Aorta (tissue), 5 donors: ENCODE results near the gene FHIT. TPM values are rescaled to one million over a fixed set of nuclear protein-coding genes. Genes with fewer than 3 reads are reported as not detected.

Experiments
- ATAC-seq: fragments of 200-7000 bp; cut with Tn5 transposase; one replicate; pipeline ENCODE4 v1.9.1; 2022; ENCODE audit warnings: moderate library complexity; ENCODE audit not compliant: low FRiP score
- DNase-seq, 2 donors: peaks; one replicate each; pipeline ENCODE4 v3.0.0-alpha.2; 2020
- H3K27ac ChIP-seq, 2 donors: one replicate each; pipeline ENCODE4 v1.5.1; 2013; ENCODE audit warnings: low read length in 2 of 2, mild to moderate bottlenecking in 2 of 2, moderate library complexity in 2 of 2, control low read depth in 1 of 2, inconsistent platforms in 1 of 2, low read depth in 1 of 2
- H3K27me3 ChIP-seq, 2 donors: one replicate each; pipeline ENCODE4 v1.6.1; 2013; ENCODE audit warnings: control low read depth in 1 of 2, low read length in 1 of 2, mild to moderate bottlenecking in 1 of 2, moderate library complexity in 1 of 2; ENCODE audit not compliant: insufficient read depth in 2 of 2, control insufficient read depth in 1 of 2
- H3K36me3 ChIP-seq, 2 donors: one replicate each; pipeline ENCODE4 v1.6.1; 2013; ENCODE audit warnings: control low read depth in 1 of 2, low read length in 1 of 2, mild to moderate bottlenecking in 1 of 2; ENCODE audit not compliant: insufficient read depth in 2 of 2, control insufficient read depth in 1 of 2
- H3K4me1 ChIP-seq, 2 donors: one replicate each; pipeline ENCODE4 v1.6.1; 2013; ENCODE audit warnings: low read length in 2 of 2, control low read depth in 1 of 2, mild to moderate bottlenecking in 1 of 2, moderate library complexity in 1 of 2; ENCODE audit not compliant: insufficient read depth in 2 of 2, control insufficient read depth in 1 of 2
- H3K4me3 ChIP-seq, 2 donors: one replicate each; pipeline ENCODE4 v1.5.1; 2013; ENCODE audit warnings: low read length in 2 of 2, control low read depth in 1 of 2, mild to moderate bottlenecking in 1 of 2
- H3K9me3 ChIP-seq: one replicate; pipeline ENCODE4 v1.6.1; 2013; ENCODE audit warnings: mild to moderate bottlenecking, low read length; ENCODE audit not compliant: control insufficient read depth
- WGBS, 2 donors: extraction: QIAGEN DNeasy Blood & Tissue Kit; methylation state at CpG; one replicate each; pipeline ENCODE4 v1.1.7; 2013; 5-methylcytosine and 5-hydroxymethylcytosine counted together
- intact Hi-C, 2 donors: fragments of 100-400 bp; cut with DNase I; formaldehyde crosslinking; loops; one replicate each; pipeline versions ENCODE4 v1.14.2 to v1.15.0; 2022
- polyA plus RNA-seq, 2 donors: library from polyadenylated mRNA; stranded (reverse); fragments of 200-250 nt; gene quantifications; one replicate each; pipeline ENCODE4 v1.2.3, GENCODE V29; 2013
- total RNA-seq, 2 donors: library from RNA; stranded (reverse); fragmentation: NEBNext Ultra II Directional; extraction: Animal tissue kit (Norgen Biotek cat#: 25700); gene quantifications; one replicate each; pipeline ENCODE4 v1.2.1, GENCODE V29; 2021
- donor health status: healthy with polysubstance abuse.
- donor health status: Bipolar disorder and iron deficiency.
- donor health status: DM: no; HTN: no; CAD: no.
- donor health status: DM: no; HTN: no; CAD: no.
- donor health status: DM: yes; HTN: yes; CAD: no.

Gene FHIT
- total and polyA plus RNA-seq, 4 donors: 1.1 to 9.2 (median 3.0) TPM

- no peak overlapping the region for H3K4me3 ChIP-seq
- H3K36me3 ChIP-seq: no peaks in the 10 kb centered on the region
- H3K27ac ChIP-seq: no peak overlapping the region
- no peak for ATAC-seq
- 75 to 83% methylated on average over 4 of the region's 4 CpGs for WGBS, 2 donors
- no peaks in the 10 kb centered on the region for H3K27me3 ChIP-seq
- peaks cover 2% of the 10 kb centered on the region for H3K9me3 ChIP-seq
- intact Hi-C loops: no loop called here
- no peaks in the 10 kb centered on the region for H3K4me1 ChIP-seq
- no peak for DNase-seq
Measured at GRCh38 chr3:60809857-60810610, 441.2 kb downstream of the FHIT start.

GRCh38 chr3:60803216-60804173 is 447.8 kb downstream of the FHIT start:
- Histone ChIP-seq H3K27ac (no peak overlapping the region), H3K4me1 (no peaks in the 10 kb centered on the region), H3K9me3 (peaks cover 2% of the 10 kb centered on the region), H3K27me3 (no peaks in the 10 kb centered on the region), H3K4me3 (no peak overlapping the region), H3K36me3 (no peaks in the 10 kb centered on the region)
- 85 to 86% methylated on average over 19 of the region's 19 CpGs for WGBS, 2 donors
- DNase-seq: no peak
- intact Hi-C loops: no loop called here
- no peak for ATAC-seq

- ATAC-seq (no peak), DNase-seq (no peak)
- Histone ChIP-seq H3K4me3 (no peak overlapping the region), H3K36me3 (no peaks in the 10 kb centered on the region), H3K27me3 (no peaks in the 10 kb centered on the region), H3K4me1 (no peaks in the 10 kb centered on the region), H3K9me3 (peaks cover 2% of the 10 kb centered on the region), H3K27ac (no peak overlapping the region)
- intact Hi-C loops: no loop called here
- 89 to 91% methylated on average over 2 of the region's 2 CpGs for WGBS, 2 donors
Measured at GRCh38 chr3:60801307-60801706, 449.9 kb downstream of the FHIT start.

GRCh38 chr3:60798456-60798855 is 452.8 kb downstream of the FHIT start:
- DNase-seq (no peak), ATAC-seq (no peak)
- intact Hi-C loops: no loop called here
- no peak overlapping the region for H3K4me3 ChIP-seq
- H3K9me3 ChIP-seq: no peaks in the 10 kb centered on the region
- no peaks in the 10 kb centered on the region for H3K4me1 ChIP-seq
- no peaks in the 10 kb centered on the region for H3K27me3 ChIP-seq
- H3K36me3 ChIP-seq: no peaks in the 10 kb centered on the region
- H3K27ac ChIP-seq: no peak overlapping the region

GRCh38 chr3:60792249-60792852 is 458.9 kb downstream of the FHIT start:
- intact Hi-C loops: no loop called here
- WGBS, 2 donors: 68% methylated on average over 3 of the region's 3 CpGs

GRCh38 chr3:60788185-60788584 is 463.1 kb downstream of the FHIT start:
- DNase-seq (no peak), ATAC-seq (no peak)
- Histone ChIP-seq H3K27ac (no peak overlapping the region), H3K4me3 (no peak overlapping the region), H3K4me1 (no peaks in the 10 kb centered on the region), H3K27me3 (no peaks in the 10 kb centered on the region), H3K36me3 (no peaks in the 10 kb centered on the region), H3K9me3 (peaks cover 4% of the 10 kb centered on the region)
- intact Hi-C loops: no loop called here
- WGBS, 2 donors: 96 to 98% methylated on average over 3 of the region's 3 CpGs

More at GRCh38 chr3:60792249-60792852, 458.9 kb downstream of the FHIT start:
- ATAC-seq (no peak), DNase-seq (no peak)
- no peaks in the 10 kb centered on the region for H3K36me3 ChIP-seq
- no peaks in the 10 kb centered on the region for H3K27me3 ChIP-seq
- H3K4me1 ChIP-seq: no peaks in the 10 kb centered on the region
- no peak overlapping the region for H3K27ac ChIP-seq
- H3K4me3 ChIP-seq: no peak overlapping the region
- H3K9me3 ChIP-seq: no peaks in the 10 kb centered on the region

- intact Hi-C loops: no loop called here
- Histone ChIP-seq H3K4me1 (no peaks in the 10 kb centered on the region), H3K9me3 (peaks cover 6% of the 10 kb centered on the region), H3K27me3 (no peaks in the 10 kb centered on the region), H3K36me3 (no peaks in the 10 kb centered on the region), H3K4me3 (no peak overlapping the region), H3K27ac (no peak overlapping the region)
- 24 to 31% methylated on average over 1 of the region's 1 CpG for WGBS, 2 donors
- DNase-seq (no peak), ATAC-seq (no peak)
Measured at GRCh38 chr3:60781935-60782334, 469.3 kb downstream of the FHIT start.

- intact Hi-C loops: no loop called here
- ATAC-seq: no peak
Measured at GRCh38 chr3:60779637-60780036, 471.6 kb downstream of the FHIT start.

More at GRCh38 chr3:60779637-60780036, 471.6 kb downstream of the FHIT start:
- H3K4me3 ChIP-seq: no peak overlapping the region
- H3K9me3 ChIP-seq: peaks cover 4% of the 10 kb centered on the region
- WGBS, 2 donors: 97 to 98% methylated on average over 7 of the region's 7 CpGs
- no peak overlapping the region for H3K27ac ChIP-seq
- H3K36me3 ChIP-seq: no peaks in the 10 kb centered on the region
- H3K27me3 ChIP-seq: no peaks in the 10 kb centered on the region
- no peak for DNase-seq
- H3K4me1 ChIP-seq: no peaks in the 10 kb centered on the region
